LHCN-M2 (cell line): ENCODE data around the gene CAPN5. TPM values are rescaled to one million over a fixed set of nuclear protein-coding genes. Genes with fewer than 3 reads are reported as not detected.

Experiments used
- DNase-seq: peaks from one replicate; pipeline ENCODE4 v3.0.0-alpha.2; 2012; ENCODE audit warnings: low read depth
- total RNA-seq: library from RNA; depleted of rRNA; stranded (reverse); fragments of >200 nt; gene quantifications from 2 replicates; pipeline ENCODE4 v1.2.3, GENCODE V29; 2014

The CAPN5 gene
- total RNA-seq, 1 experiment from 2014 or later, result 42.5 TPM

DNA sequence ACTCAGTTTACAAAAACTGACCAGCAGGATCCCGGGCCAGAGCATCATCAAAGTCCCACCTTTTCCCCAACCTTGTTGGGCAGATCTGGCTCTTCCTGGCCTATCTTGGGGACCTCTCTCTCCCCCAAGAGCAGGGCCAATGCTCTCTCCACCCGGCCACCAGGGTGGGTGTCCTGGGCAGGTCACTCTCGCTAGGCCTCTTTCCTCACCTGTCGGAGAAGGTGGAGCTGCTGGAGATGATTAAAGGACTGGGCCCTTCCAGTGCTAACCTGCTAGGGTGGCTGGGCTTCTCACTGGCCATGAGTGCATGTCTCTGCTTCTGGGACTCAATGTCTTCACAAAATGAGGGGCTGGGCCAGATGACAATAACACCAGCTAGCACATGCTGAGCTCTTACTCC is 2.9 kb upstream of the CAPN5 start:
- DNase-seq, result no peak

GRCh38 chr11:77064648-77065217 is 2.0 kb upstream of the CAPN5 start:
- no peak for DNase-seq

- peak; percentile 43 for DNase-seq
Measured at GRCh38 chr11:77065878-77066228, 918 bp upstream of the CAPN5 start.

- no peak for DNase-seq
Measured at GRCh38 chr11:77067861-77068443, 1.2 kb downstream of the CAPN5 start.

DNA sequence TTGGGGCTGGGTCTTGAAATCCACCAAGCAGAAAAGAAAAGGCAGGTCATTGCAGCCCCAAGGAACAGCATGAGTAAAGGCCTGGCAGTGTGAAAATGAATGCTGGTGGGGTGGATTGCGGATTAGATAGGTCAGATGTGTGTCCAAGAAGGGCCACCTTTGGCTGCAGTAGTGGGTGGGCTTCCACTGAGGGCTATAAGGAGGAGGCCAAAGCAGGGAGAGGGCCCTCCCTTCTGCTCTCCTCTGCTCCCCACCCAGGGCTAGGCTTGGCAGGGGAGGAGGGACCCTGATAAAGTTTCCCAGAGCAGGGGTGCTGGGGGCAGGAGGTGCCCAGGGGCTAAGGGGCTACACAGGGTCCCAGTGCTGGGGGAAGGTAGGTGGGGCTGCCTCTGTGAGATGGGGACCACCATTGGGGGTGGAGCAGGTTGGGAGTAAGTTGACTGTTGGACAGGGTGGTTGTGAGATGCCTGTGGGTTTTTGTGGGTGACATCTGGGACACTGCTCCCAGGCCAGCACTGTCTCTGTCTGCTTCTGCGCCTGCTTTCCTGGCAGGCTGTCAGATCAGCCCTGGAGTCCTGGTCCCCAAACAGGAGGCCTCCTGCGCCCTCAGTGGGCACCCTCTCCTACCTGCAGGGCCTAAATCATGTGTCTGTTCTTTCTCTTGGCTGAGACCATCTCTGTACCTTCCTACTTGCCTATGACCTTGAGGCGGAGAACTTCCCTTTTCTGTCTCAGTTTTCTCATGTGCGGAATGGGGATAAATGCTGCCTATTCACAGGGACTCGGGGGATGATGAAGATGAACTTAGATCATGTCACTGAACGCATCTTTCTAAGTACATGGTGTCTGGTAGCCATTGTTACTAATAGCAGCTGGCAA is 1.9 kb downstream of the CAPN5 start:
- no peak for DNase-seq

DNA sequence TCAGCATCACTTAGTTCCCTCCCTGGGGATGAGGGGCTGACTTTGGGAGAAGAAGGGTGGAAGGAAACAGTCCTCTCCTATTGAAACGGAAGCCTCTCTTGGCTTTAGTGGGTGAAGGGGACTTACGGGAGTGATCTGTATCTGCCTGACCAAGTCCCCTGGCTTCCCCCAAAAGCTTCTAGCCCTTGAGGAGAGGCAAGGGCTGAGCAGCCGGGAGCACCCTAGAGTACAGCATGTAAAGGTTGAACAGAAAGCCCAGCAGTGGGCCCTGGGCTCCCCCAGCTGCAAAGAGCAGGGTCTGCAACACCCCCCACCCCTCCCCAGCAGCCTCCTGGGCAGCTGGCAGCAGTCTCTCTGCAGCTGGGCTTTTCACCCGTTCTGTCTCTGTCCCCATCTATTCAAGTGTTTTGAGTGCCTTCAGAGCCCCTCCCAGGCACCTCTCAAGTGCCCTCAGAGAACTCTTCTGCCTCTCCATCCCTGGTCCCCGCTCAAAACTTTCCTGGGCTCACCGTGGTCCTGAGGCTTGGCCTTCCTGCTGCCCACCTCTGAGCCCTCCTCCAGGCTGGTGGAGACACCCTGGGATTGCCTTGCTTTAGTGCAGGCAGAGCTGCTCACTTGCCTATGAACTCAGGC is 2.7 kb downstream of the CAPN5 start:
- no peak for DNase-seq

DNA sequence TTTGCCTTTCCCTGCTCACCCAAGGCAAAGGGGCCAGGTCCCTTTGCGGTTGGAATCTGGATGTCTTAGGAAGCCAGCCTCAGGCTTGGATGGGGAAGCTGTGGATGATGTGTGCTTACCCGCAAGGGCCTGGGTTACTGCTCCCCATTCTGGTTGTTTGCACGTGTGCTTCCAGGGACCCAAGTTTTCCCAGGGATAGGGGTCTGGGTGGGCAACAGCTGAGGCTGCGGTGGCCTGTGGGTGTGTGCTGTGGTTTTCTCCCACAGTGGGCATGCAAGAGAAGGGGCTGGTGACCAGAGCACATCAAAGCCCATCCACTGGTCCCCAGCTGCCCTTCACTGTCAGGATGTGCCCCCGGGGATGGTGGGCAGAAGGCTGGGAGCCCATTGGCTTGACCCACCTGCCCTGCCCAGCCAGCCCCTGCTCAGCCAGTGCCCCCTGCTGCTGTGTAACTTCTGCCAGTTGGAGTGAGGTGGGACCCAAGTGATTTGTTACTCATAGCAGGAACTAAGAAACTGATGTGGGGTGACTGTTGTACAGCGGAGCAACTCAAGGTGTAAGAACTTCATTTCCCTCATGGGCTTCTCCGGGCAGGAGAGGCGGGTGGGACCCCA is 3.3 kb downstream of the CAPN5 start:
- DNase-seq, result no peak

GRCh38 chr11:77071077-77071476 is 4.3 kb downstream of the CAPN5 start:
- DNase-seq, result no peak

GRCh38 chr11:77071671-77072605 is 5.2 kb downstream of the CAPN5 start:
- peak; percentile 59 for DNase-seq

DNA sequence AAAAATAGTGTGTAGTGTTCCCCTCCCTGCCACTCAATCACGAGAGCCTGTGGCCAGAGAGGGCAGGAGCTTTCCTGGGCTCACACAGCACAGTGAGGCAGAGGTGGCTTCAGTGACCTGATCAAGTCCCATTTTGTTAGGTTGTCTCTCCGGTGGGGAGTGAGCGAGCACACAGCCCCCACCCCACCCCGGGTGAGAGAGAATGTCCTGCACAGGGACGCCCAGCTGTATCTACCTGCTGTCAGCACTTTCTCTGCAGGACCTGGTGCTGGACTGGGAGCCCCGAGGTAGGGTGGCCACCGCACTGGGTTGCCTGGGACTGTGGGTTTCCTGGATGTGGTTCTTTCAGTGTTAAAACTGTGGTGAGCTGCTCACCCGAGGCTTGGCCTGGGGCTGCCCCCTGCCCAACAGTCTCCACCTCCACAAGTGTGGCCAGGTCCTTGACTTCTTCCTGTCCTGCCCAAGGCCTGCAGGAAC is 6.1 kb downstream of the CAPN5 start:
- no peak for DNase-seq

GRCh38 chr11:77073328-77074001 is 6.7 kb downstream of the CAPN5 start:
- DNase-seq, result peak; percentile 98

- DNase-seq, result no peak
Measured at GRCh38 chr11:77074205-77074604, 7.4 kb downstream of the CAPN5 start.

DNA sequence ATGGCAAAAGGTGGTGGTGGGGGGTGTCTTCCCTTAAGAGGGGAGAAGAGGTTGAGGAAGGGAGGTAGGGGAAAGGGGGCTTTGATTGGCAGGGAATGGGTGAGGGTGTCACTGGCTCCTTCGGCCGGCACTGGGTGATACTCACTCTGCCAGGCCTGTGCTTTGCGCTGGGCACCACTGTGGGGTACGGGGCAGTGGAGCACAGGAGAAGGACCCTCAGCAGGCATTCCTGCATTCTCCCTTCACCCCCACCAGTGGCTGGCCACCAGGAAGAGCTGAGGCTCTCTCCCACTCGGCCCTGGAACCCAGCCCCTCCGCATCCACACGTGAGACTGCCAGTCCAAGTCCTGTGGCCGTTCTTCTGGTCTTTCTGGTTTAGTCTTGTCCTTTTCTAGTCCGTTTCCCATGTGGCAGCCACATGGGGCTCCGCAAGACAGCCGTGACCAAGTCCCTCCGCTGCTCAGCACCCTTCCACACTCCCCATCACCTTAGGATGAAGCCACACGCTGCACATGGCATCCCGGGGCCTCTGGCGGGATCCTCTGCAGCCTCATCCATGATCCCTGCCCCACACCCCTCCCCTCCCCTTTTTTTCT is 8.0 kb downstream of the CAPN5 start:
- DNase-seq, result no peak

GRCh38 chr11:77075425-77075905 is 8.7 kb downstream of the CAPN5 start:
- DNase-seq, result no peak

DNA sequence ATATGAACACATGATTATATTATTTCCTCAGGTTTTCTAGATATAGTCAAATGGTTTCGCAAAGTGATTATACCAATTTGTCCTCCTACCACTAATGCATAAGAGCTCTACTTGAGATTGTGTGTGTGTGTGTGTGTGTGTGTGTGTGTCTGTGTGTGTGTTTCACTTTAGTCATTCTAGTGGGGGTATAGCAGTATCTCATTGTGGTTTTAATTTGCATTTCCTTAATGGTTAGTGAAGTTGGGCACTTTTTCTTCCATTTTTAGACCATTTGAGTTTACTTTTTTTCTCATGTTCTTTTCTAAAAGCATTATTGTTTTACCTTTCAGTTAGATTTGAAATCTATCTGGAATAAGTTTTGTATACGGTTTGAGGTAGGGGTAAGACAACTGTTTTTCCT is 12.9 kb downstream of the CAPN5 start:
- DNase-seq, result no peak

- DNase-seq, result peak; percentile 47
Measured at GRCh38 chr11:77080643-77081210, 14.0 kb downstream of the CAPN5 start.

DNA sequence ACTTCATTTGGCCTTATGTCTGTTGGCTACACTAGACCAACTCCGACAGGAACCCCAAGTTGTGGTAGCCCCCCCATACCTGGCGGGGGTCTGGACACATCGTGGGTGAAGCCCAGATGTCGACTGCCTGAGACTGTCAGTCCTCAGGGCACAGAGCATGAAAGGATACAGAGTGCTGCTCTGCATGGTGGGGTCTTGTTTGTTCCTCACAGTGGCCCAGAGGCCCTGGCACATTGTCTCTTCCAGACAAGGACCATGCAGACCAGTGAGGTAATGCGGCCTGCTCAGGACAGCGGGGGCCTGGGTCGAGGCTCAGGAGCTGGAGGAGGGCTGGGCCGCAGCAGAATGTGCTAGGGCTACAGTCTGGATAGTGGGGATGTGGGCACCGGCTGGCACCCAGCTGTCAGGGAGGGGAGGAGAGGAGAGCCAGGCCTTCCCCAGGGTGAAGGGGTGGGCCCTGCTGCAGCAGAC is 14.6 kb downstream of the CAPN5 start:
- DNase-seq, result no peak

DNA sequence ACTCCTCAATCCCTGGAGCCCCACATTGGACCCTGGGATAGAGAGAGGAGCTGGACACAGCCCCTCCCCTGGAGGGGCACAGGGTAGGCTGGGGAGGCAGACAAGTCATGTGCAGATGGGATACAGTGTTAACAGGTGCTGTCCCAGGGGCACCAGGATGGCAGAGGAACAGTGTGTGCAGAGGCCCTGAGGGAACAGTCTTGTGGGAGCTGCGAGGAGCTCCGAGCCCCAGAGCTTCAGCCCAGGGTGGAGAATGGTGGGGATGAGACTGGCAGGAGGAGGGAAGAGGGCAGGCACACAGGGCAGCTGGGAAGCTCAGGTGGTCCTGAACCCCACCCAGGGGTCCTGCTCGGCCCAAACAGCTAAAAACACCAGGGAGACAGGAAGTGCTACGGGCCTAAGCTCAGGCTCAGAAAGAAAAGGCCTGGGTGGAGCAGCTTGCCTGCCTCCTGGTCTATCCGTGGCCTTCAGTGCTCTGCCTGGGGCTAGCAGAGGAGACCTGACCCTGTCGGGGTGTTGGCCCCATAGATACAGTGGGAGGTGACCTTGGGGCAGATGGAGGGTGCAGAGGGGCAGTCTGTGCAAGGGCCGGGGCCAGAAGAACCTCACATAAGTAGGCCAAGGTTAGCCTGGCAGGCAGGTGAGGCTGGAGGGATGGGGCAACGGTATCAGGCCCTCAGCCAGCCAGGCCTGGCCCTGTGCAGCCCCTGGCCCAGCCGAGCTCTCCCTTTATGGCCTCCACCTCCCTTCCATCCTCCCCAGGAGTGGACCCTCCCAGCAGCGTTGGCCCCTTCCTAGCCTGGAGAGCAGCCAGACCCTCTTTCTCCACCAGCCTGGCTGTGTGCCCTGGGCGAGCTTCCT is 15.4 kb downstream of the CAPN5 start:
- no peak for DNase-seq
